ENCODE results near the gene CLCN3.

DNA sequence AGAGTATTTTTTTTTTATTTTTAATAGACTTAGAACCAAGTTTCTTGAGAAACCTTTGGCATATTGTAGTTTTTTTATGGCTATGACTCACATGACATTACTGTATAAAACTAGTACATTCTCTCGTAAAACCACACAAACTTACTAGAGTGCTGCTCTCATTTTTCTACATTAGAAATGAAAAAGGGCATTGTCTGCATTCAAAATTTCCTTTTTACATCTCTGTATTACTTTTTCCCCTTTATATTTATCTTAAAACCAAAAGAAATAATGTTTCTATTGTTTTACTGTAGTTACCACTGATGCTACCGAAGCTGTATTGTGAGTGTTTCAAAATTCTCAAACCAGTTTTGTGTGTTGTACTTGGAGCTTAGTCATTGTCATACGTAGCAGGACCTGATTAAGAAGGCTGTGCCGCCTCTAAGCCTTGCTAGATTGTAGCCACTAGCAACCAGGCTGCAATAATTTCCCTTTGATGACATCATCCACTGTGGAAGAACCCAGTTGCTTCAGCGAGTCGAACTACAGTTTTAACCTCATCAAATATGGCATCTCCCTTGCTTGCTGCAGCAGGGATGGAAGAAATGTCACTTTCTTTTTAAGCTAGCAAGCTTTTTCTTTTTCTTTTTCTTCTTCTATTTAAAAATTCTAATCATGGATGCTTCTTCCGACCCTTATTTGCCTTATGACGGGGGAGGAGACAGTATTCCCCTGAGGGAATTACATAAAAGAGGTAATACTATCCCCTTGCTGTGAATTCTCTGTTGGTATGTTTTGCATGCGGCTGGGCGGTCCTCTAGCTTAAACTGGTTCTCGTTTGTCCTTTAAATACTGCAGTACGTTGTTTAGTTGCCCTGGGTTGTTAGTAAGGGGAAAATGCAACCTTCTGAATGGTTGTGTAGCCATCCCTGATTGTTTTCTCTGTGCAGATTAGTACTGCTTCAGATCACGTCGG, 39.6 kb downstream of the CLCN3 start:
- TF ChIP-seq POLR2AphosphoS5 (IDR thresholded peaks at IDR 0.05; ENCODE audit: low read depth, low read length) (peak; percentile 66; the same call in 1 of the 2 replicates), TAF1 (IDR thresholded peaks at IDR 0.05; ENCODE audit: low read depth, low read length) (no peak; the same call in 1 of the 2 replicates), POLR2A (IDR thresholded peaks at IDR 0.05; ENCODE audit: low read depth, low read length) (peak; percentile 81), SPI1 (IDR thresholded peaks at IDR 0.05; ENCODE audit: low read depth, low read length) (no peak)

All from GM12891 (cell line).